ENCODE measurements around the gene RAF1.

RAF1 gene

DNA sequence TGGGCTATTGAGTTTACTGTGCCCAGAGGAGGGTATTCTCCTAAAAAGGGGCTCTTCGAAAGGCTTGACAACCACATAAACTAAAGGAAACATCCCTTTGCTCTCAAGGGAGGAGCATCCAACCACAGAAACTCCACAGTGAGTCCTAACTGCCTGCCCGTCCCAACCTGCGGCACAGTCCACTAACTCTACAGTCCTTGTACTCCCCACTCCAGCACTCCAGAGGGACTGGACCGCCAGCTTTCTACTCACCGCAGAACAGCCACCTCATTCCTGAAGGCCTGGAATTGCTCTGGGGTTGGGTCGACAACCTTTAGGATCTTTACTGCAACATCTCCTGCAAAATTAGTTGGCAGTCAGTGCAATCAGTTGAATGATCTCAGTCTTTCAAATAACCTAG, 72.5 kb downstream of the RAF1 start:
- no peak for DNase-seq (ENCODE audit: low spot score)

DNA sequence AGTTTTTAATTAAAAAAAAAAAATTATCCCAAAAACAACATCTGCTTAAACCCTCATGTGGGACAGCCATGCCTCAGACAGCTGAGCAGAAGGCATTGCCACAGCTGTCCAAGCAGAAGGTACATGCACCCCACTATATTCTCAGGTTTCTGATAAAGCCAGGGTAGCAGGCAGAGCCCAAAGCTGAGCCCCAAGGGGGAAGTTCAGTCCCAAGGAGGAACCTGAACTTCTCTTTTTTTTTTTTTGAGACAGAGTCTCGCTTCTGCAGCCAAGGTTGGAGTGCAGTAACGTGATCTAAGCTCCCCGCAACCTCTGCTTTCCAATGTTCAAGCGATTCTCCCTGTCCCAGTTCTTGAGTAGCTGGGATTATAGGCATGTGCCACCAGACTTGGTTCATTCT, 73.8 kb downstream of the RAF1 start:
- no peak for DNase-seq (ENCODE audit: low spot score)

DNA sequence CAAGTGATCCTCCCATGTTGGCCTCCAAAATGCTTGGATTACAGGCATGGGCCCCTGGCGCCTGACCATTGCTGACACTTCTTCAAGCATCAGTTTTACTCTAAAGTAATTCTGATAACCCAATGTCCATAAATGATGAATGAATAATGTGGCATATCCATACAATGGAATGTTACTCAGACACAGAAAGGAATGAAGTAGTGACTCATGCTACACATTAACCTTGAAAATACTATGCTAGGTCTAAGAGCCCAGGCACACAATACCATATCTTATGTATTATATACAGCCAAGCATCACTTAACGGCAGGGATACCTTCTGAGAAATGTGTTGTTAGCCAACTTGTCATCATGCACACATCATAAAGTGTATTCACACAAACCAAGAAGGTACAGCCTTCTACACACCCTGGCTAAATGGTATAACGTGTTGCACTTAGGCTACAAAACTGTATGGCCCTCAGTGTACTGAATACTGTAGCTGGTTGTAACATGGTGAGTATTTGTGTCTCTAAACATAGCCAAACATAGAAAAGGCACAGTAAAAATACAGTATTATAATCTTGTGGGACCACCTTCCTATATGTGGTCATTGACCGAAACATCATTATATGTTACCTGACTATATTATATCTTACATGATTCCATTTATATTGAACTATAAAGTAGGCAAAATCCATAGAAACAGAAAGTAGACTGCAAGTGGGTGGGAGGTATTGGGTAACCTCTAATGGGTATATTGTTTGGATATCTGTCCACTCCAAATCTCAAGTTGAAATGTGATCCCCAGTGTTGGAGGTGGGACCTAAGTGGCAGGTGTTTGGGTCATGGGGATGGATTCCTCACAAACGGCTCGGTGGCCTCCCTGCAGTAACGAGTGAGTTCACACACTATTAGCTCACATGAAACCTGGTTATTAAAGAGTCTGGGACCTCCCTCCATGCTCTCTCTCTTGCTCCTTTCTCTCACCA, 75.6 kb downstream of the RAF1 start:
- no peak for DNase-seq (ENCODE audit: low spot score)

DNA sequence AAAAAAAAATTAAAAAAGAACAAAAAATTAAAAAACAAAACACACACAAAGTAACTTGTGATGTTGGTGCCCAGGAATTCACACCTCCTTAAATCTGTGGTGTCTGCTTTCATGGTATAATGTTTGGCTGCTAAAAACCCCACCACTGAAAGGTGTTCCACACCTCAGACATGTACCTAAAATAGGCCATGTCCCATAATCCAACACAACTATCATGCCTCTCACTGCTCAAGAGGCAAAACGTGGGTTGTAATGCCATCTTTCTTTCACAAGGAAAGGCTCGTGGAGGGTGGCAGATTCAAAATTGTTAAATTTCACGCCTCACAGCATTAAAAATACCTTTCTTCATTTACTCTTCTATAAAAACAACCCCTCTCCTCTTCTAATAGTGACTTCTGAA, 77.5 kb downstream of the RAF1 start:
- no peak for DNase-seq (ENCODE audit: low spot score)

DNA sequence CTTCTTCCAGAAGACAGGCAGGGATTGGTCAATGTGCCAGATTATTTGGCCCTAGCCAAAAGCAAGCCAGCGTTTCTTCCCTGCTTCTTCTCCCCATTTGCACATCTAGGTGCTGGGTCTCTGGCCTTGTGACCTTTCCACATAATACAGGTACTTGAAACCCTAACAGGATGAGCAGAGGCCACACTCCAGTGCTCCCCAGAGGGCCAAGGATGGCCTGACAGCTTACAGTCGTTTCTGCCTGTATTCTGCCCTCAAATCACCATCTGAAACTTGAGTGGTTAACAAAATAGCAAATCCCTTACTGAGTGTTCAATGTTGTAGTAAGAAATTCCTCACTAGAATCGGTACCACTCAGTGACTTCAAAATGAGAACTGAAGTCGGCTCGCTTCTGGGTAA, 77.9 kb downstream of the RAF1 start:
- DNase-seq (ENCODE audit: low spot score), result no peak

DNA sequence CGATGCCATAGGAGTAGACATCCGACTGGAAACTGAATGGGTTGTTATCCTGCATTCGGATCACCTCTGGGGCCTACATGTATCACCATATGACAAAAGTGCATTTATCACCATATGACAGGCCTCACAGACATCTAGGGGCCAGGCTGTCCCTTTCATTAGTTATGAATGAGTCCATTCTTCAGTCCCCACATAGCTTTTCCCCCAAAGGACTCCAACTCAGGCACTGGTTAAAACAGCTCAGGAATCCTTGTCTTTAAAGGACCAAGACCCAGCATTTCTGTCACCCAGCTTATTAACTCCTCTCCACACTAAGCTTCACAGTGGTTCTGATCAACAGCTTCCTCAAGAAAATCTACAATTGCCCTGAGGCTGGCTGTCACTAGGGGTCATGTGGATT, 78.7 kb downstream of the RAF1 start:
- DNase-seq (ENCODE audit: low spot score), result peak; percentile 80

DNA sequence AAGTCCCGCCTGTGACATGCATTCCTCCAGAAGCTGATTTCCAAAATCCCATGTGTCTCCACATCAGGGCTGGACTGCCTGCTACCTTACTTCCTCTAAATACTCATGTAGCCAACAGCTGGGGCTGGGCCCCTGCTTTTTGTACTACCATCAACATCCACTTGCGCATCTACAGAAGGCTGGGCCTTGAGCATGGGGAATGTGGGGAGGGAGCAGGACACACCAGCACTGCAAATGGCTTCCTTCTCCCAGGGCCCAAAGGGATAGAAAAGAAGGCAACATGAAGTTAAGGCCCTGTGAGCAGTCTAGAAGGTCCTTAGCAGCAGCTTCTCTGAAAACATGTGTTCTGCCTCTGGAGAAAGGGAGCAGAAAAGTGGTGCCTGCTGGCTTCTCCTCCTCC, 79.8 kb downstream of the RAF1 start:
- no peak for DNase-seq (ENCODE audit: low spot score)

DNA sequence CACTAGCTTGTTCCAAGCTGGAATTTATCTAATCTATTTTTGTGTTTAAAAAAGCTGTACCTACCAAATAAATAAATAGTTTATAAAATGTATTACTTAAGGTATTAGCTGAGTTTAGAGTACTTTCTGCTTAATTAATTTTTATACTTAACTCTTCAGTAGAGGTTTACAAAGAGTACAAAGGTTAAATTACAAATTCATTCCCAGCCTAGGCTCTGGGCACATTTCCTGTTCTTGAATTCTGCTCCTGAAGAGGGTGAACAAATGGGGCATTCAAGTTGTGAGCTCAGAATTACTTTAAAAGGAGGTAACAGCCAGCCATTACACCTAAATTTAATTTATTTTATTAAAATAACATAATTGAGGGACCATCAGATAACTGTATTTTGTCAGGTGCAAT, 80.6 kb downstream of the RAF1 start:
- DNase-seq (ENCODE audit: low spot score), result no peak

DNA sequence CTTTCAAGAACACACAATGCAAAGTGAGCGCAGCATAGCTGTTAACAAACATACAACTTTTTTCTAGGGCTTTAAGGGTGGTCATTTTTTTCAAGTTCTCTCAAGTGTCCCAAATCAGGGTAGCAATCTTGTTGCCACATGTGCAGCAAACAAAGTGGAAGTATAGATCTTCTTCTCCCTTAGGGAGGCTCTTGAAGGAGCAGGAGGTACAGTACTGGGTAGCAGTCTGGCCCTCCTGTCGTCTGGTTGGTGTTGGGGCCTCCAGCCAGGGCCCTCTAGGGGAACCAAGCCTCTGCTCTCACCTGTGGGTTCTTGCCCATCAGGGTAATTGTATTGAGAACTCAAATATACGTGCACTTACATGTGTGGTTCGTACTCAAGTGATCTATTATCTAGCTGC, 81.2 kb downstream of the RAF1 start:
- DNase-seq (ENCODE audit: low spot score), result no peak

DNA sequence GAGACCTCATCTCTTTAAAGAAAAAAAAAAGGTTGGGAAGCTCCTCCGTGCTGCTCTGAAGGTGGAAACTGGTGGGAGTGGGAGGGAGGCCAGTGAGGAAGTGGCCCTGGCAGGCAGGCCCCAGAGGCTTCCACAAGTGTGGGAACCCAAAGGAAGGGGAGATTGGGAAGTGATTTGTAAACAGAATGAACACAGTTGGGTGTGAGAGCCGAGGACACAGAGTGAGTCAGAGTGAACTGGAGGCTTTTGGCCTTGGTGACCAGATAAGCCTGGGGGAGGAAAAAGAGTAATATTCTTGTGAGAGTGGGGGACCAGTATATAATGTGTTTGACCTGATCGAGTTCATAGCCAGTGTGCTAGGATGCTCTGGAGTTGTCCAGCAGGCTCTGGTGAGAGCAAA, 84.0 kb downstream of the RAF1 start:
- DNase-seq (ENCODE audit: low spot score), result no peak

DNA sequence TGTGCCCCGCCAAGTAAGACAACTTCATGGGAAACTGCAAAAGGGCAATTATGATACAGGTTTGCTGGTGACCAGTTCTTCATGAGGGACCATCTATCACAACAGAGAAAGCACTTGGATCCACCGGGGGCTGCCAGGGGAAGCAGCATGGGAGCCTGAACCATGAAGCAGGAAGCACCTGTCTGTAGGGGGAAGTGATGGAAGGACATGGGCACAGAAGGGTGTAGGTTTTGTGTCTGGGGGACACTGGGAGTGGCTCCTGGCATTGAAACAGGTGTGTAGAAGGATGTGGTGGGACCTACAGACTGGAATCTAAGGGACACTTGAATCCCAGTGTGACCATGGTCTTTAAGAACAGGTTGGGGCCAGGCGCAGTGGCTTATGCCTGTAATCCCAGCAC, 84.5 kb downstream of the RAF1 start:
- DNase-seq (ENCODE audit: low spot score), result no peak

DNA sequence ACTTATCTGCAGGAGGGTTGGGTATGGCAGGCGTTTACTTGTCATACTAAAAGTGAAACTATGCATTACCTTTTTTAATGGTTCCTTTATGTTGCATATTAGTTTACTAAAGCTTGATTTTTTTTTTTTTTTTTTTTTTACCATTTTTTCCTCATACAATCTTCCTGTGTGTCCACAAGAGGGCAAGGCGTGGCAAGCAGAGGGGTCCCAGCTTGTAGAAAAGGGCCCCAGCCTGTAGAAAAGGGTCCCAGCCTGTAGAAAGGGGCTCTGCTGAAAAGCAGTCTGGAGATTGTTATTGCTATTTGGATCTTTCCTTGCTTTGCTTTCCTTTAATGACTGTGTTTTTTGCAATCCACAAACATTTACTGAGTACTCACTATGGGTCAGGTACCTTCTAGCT, 85.2 kb downstream of the RAF1 start:
- no peak for DNase-seq (ENCODE audit: low spot score)

DNA sequence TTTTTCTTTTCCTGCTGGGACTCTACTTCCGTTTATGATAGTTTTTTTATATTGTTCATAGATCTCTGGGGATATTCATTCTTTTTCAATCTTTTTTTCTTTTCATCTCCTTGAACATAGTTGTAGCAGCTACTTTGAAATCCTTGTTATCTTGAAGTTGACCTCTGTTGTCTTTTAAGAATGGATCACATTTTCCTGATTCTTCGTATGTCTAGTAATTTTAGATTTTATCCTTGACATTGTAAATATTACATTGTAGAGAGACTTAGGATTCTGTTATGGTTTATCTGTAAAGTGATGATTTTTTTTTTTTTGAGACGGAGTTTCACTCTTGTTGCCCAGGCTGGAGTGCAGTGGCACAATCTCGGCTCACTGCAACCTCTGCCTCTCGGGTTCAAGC, 86.5 kb downstream of the RAF1 start:
- no peak for DNase-seq (ENCODE audit: low spot score)

DNA sequence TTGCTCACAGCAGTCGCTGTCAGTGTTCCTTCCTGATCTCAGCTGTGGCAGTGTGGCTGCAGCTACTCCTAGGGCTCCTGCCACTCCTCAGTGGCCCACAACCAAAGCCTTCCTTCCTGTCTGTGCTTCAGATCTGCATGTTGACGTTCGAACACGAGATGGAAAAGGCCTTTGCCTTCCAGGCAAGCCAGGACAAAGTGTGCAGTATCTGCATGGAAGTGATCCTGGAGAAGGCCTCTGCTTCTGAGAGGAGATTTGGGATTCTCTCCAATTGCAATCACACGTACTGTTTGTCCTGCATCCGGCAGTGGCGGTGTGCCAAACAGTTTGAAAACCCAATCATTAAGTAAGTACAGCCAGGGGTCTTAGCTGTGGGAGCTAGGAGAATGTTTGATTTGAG, 89.3 kb downstream of the RAF1 start:
- DNase-seq (ENCODE audit: low spot score), result no peak

DNA sequence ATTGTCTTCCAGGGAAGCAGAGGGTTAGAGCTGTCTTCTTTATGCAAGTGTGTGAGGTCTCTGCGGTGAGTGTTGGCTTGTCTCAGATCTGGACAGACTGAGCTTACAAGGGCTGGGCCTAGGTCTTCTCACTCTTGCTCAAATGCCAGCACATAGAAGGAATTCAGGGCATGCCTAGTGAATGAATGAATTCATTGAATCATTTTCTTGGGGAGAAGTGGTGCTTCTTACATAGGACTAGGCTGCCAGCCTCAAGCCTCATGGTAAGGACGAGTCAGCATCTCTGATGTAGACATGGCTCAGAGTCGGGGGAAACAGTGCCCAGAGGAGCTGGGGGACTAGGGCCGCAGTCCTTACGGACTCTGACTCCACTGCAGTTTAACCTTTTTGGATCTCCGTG, 89.8 kb downstream of the RAF1 start:
- no peak for DNase-seq (ENCODE audit: low spot score)

DNA sequence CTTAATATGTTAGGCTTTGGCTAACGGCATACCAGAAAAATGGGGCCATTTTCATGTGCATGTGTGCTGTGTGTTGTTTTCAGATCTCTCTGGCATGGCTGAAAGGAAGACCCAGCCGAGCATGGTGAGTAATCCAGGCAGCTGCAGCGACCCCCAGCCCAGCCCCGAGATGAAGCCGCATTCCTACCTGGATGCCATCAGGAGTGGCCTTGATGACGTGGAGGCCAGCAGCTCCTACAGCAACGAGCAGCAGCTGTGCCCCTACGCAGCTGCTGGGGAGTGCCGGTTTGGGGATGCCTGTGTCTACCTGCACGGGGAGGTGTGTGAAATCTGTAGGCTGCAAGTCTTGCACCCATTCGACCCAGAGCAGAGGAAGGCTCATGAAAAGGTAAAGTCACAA, 91.9 kb downstream of the RAF1 start:
- no peak for DNase-seq (ENCODE audit: low spot score)

DNA sequence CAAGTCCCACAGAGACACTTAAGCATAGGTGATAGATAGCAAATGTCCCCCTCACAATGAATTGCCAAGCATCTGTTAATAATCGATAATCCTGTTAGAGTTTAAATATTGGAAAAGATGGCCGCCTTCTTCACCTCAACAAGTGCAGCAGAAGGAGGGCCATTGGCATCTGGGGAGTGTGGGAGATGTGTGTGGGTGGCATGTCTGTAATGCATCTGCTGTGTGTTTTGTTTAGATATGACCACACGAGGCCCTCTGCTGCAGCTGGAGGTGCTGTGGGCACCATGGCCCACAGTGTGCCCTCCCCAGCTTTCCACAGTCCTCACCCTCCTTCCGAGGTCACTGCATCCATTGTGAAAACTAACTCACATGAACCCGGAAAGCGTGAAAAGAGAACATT, 94.1 kb downstream of the RAF1 start:
- no peak for DNase-seq (ENCODE audit: low spot score)

DNA sequence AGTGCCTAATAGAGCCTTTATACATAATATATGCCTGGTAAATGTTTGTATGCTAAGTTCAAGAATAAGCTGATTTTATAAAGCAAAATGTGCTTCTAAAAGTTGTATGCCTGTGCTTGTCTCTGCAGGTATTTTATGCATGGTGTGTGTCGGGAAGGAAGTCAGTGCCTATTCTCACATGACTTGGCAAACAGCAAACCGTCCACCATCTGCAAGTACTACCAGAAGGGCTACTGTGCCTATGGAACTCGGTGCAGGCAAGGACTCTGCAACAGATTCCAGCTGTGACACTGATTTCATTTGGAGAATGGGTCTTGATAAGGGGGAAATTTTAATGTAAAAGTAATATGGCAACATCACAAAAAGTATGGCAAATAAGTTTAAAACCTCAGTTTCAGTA, 95.2 kb downstream of the RAF1 start:
- no peak for DNase-seq (ENCODE audit: low spot score)

DNA sequence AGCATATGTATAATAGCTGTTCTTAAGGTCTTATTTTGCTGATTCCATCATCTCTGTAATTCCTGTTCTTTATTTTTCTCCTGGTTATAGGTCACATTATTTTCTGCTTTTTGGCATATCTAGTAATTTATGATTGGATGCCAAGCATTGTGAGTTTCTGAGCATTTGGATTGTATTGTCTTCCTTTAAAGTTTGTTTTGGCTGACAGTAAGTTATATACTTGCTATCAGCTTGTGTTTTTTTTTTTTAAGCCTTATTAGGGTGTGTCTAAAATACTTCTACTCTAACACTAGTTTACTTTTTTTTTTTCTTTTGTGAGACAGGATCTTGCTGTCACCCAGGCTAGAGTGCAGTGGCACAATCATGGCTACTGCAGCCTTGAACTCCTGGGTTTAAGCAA, 96.9 kb downstream of the RAF1 start:
- DNase-seq (ENCODE audit: low spot score), result no peak

DNA sequence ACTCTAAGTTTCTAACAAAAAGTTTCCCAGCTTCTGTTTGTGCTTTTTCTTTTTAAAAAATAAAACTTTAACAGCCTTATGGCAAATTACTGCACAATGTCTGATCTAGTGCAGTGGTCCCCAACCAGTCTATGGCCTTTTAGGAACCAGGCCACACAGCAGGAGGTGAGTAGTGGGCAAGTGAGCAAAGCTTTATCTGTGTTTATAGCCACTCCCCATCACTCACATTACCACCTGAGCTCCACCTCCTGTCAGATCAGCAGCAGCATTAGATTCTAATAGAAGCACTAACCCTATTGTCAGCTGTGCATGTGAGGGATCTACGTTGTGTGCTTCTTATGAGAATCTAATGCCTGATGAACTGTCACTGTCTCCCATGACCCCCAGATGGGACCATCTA, 101.5 kb downstream of the RAF1 start:
- DNase-seq (ENCODE audit: low spot score), result no peak

DNA sequence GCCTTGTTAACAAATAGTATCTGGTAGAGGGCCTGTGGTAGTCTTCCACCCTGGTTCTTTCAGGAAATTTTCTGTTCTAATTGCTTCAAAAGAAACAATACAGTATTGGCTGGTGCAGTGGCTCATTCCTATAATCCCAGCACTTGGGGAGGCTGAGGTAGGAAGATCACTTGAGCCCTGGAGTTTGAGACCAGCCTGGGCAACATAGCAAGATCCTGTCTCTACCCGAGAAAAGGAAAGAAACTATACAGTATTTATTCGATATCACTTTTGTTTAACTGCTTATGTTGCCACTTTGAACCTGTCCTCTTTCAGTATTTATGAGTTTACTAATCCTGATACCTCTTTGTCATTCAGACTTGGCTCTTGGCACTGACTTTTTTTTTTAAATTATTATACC, 102.5 kb downstream of the RAF1 start:
- no peak for DNase-seq (ENCODE audit: low spot score)

DNA sequence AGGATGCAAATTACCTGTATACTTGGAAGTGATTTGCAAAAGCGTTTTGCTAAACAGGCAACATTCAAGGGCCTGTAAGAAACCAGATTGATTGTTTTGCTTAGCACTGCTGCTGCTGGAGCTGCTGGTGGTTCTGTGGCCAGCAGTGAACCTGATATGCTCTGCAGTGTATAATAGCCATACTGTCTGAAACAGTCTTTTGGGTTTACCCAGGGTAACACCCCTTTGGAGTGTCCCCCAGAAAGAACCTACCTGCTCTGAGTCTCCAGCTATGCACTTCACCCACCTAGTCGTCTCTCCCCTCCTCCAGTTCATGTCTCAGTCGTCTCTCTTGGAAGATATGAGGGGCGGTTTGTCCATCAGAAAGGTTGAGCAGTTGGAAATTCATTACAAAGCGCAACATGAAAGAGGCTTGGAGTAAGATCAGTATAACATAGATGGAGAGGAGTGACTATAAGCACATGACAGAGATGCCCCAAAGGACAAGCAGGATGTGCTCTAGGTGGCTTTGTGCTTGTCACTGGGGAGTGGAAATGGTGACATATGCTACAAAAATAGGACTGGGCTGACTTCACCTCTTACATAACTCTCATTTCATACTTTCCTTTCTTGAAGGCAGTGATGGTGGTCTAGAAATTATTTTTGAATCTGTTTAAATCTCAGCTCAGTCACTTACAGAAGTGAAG, 103.3 kb downstream of the RAF1 start:
- no peak for DNase-seq (ENCODE audit: low spot score)

DNA sequence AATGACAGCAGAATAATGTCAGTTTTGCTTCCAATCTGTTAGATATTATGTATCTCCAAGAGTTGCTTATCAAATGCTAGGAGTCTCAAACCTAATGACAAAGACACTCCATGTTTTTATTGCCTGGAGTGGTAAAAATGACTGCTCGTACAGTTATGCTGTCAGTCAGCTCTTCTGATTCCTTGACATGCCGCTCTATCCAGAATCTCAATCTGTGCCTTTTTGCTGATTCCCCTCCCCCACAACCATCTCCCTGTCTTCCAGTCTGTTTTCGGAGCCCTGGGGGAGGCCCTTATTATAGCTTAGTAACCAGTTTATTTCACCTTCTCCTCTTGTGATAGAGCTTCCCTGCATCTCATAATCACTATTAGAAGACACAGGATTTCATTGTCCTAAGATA, 104.4 kb downstream of the RAF1 start:
- DNase-seq (ENCODE audit: low spot score), result no peak

DNA sequence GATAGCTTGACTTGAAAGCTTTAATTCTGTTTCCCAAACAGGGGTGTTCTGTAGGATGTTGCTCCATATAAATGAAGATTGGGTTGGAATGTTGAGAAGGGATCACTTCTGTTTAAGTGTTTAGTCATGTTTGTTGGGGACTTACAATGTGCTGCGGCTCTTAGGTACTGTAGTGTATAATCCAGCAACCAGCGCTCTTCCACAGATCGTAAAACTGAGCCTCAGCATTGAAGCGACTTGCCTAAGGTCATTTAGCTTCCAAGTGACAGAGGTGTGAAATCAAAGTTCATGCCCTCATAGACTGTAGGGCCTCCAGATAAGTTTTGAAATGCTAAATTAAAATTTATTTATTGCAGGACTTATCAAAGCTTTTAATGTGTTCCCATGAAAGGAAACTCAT, 105.2 kb downstream of the RAF1 start:
- DNase-seq (ENCODE audit: low spot score), result no peak
